Measurements from ENCODE around the gene FNBP1.

The FNBP1 gene

GRCh38 chr9:129919277-129919676, 123.7 kb downstream of the FNBP1 start:
- no peak for DNase-seq (ENCODE audit: low read depth in 2 of 2)

GRCh38 chr9:129918296-129918950, 124.6 kb downstream of the FNBP1 start:
- no peak for DNase-seq (ENCODE audit: low read depth in 2 of 2)

GRCh38 chr9:129916707-129917106, 126.3 kb downstream of the FNBP1 start:
- DNase-seq (ENCODE audit: low read depth in 2 of 2): no peak

- DNase-seq (ENCODE audit: low read depth in 2 of 2): no peak
These were observed 128.9 kb downstream of the FNBP1 start for GRCh38 chr9:129914051-129914450.

GRCh38 chr9:129910628-129911567, 132.1 kb downstream of the FNBP1 start:
- no peak for DNase-seq (ENCODE audit: low read depth in 2 of 2)

GRCh38 chr9:129909851-129910250, 133.1 kb downstream of the FNBP1 start:
- DNase-seq (ENCODE audit: low read depth in 2 of 2): no peak

- no peak for DNase-seq (ENCODE audit: low read depth in 2 of 2)
These were observed 134.1 kb downstream of the FNBP1 start for GRCh38 chr9:129908906-129909305.

- DNase-seq (ENCODE audit: low read depth in 2 of 2): no peak
These were observed 135.8 kb downstream of the FNBP1 start for GRCh38 chr9:129907201-129907600.

- DNase-seq (ENCODE audit: low read depth in 2 of 2): no peak
These were observed 136.7 kb downstream of the FNBP1 start for GRCh38 chr9:129906298-129906697.

GRCh38 chr9:129904734-129905133, 138.3 kb downstream of the FNBP1 start:
- no peak for DNase-seq (ENCODE audit: low read depth in 2 of 2)

- no peak for DNase-seq (ENCODE audit: low read depth in 2 of 2)
These were observed 140.3 kb downstream of the FNBP1 start for GRCh38 chr9:129902740-129903134.

GRCh38 chr9:129901993-129902739, 140.8 kb downstream of the FNBP1 start:
- no peak for DNase-seq (ENCODE audit: low read depth in 2 of 2)

- DNase-seq (ENCODE audit: low read depth in 2 of 2): no peak
These were observed 142.5 kb downstream of the FNBP1 start for GRCh38 chr9:129900263-129901027.

- no peak for DNase-seq (ENCODE audit: low read depth in 2 of 2)
These were observed 143.4 kb downstream of the FNBP1 start for GRCh38 chr9:129899620-129900019.

GRCh38 chr9:129898185-129898584, 144.8 kb downstream of the FNBP1 start:
- DNase-seq (ENCODE audit: low read depth in 2 of 2): no peak

- DNase-seq (ENCODE audit: low read depth in 2 of 2): no peak
These were observed 145.7 kb downstream of the FNBP1 start for GRCh38 chr9:129897263-129897662.

GRCh38 chr9:129895376-129896268, 147.4 kb downstream of the FNBP1 start:
- no peak for DNase-seq (ENCODE audit: low read depth in 2 of 2)

GRCh38 chr9:129894120-129894823, 148.7 kb downstream of the FNBP1 start:
- no peak for DNase-seq (ENCODE audit: low read depth in 2 of 2)

GRCh38 chr9:129891569-129891968, 151.4 kb downstream of the FNBP1 start:
- DNase-seq (ENCODE audit: low read depth in 2 of 2): no peak

All from stimulated activated CD4-positive, alpha-beta T cell treated with anti-CD3 and anti-CD28 coated beads, Interleukin-15, amount 100 ng/mL, for 48 hours (primary cell).